Spleen (tissue), 7 donors: ENCODE data around the gene UBR4.

Source experiments
- CTCF ChIP-seq, 11 experiments: fragments of 200-600 bp in 7 of 11; fragments of 450-650 bp in 4 of 11; sonication (generic) in 4 of 11; IDR thresholded peaks in 8 of 11; conservative IDR thresholded peaks in 3 of 11; 1 replicate in 7 of 11; 2 replicates in 4 of 11; pipeline versions ENCODE4 v1.4.0 to v1.8.0; 2016 to 2021; ENCODE audit warnings: antibody characterized with exemption in 11 of 11, inconsistent platforms in 4 of 11, mild to moderate bottlenecking in 1 of 11
- POLR2A ChIP-seq, 3 donors: fragments of 450-650 bp; IDR thresholded peaks; one replicate each; pipeline ENCODE4 v1.5.1; 2017; ENCODE audit warnings: antibody characterized with exemption in 3 of 3, mild to moderate bottlenecking in 1 of 3
- POLR2AphosphoS5 ChIP-seq, 3 donors: sonication (generic); formaldehyde crosslinking; IDR thresholded peaks; one replicate each; pipeline ENCODE4 v1.5.1; 2017; ENCODE audit warnings: antibody characterized with exemption in 3 of 3
- donor health status: DM: no; HTN: no; CAD: no; lungs with moderate emphysema.
- donor health status: DM: no; HTN: no; CAD: no.
- donor health status: DM: no; HTN: no; CAD: no.

- TF ChIP-seq CTCF (IDR thresholded peaks at IDR 0.05 in 8 of 11, conservative IDR thresholded peaks at IDR 0.05 in 3 of 11): no peak
- no peak for TF ChIP-seq POLR2AphosphoS5 (IDR thresholded peaks at IDR 0.05)
- TF ChIP-seq POLR2A (IDR thresholded peaks at IDR 0.05): no peak
Observed at GRCh38 chr1:19091196-19091953, 118.7 kb downstream of the UBR4 start.
